H1 (cell line): ENCODE data around the gene MMS19. TPM values are rescaled to one million over a fixed set of nuclear protein-coding genes. Genes with fewer than 3 reads are reported as not detected.

Experiments used
- CTCF ChIA-PET: fragments of 300-600 bp; sonication (Branson Sonifier 250); formaldehyde crosslinking; loops from one replicate; lab custom pipeline; 2021; ENCODE audit not compliant: partially characterized antibody; lab: Charles Lee
- POLR2A ChIA-PET: fragments of 300-600 bp; sonication (Branson Sonifier 250); formaldehyde crosslinking; loops from one replicate; lab custom pipeline; 2021; ENCODE audit warnings: inconsistent platforms; ENCODE audit not compliant: partially characterized antibody; lab: Charles Lee
- DNase-seq, 2 experiments: peaks; one replicate each; pipeline versions ENCODE4 v3.0.0 to v3.0.0-alpha.2; 2010 to 2022; ENCODE audit warnings: low spot score in 2 of 2, low read depth in 1 of 2, mixed read lengths in 1 of 2
- FAIRE-seq: peaks from 2 replicates; lab custom pipeline; 2011; peaks lifted over from hg19 to GRCh38; lab: Jason Lieb, UNC
- H2AFZ ChIP-seq: 2 replicates; pipeline ENCODE4 v1.8.1; 2012; ENCODE audit warnings: low read length, inconsistent platforms
- H2AK5ac ChIP-seq: 2 replicates; pipeline ENCODE4 v1.6.1; 2013; ENCODE audit warnings: low read depth, low read length
- H2BK120ac ChIP-seq: replicated peaks from 2 replicates; pipeline ENCODE3; 2013; ENCODE audit warnings: low read depth, low read length, inconsistent platforms
- H2BK12ac ChIP-seq: 2 replicates; pipeline ENCODE4 v1.6.1; 2013; ENCODE audit warnings: low read depth, low read length
- H2BK15ac ChIP-seq: 2 replicates; pipeline ENCODE4 v1.6.1; 2013; ENCODE audit warnings: low read length
- H2BK20ac ChIP-seq: 2 replicates; pipeline ENCODE4 v1.6.1; 2013; ENCODE audit warnings: low read length
- H2BK5ac ChIP-seq: 2 replicates; pipeline ENCODE4 v1.6.1; 2013; ENCODE audit warnings: low read depth, low read length
- H3K14ac ChIP-seq: 2 replicates; pipeline ENCODE4 v1.6.1; 2013; ENCODE audit warnings: inconsistent platforms; ENCODE audit not compliant: insufficient read length
- H3K18ac ChIP-seq: 2 replicates; pipeline ENCODE4 v1.6.1; 2013; ENCODE audit warnings: low read length; ENCODE audit errors: extremely low read depth
- H3K23ac ChIP-seq: 2 replicates; pipeline ENCODE4 v1.6.1; 2013; ENCODE audit warnings: inconsistent platforms; ENCODE audit not compliant: insufficient read length
- H3K23me2 ChIP-seq: 2 replicates; pipeline ENCODE4 v1.6.1; 2013; ENCODE audit warnings: low read depth, low read length
- H3K27ac ChIP-seq: 2 replicates; pipeline ENCODE4 v1.6.1; 2011; ENCODE audit warnings: low read depth, low read length, inconsistent platforms
- H3K27me3 ChIP-seq, 4 experiments: replicated peaks in 1 of 4; 1 replicate in 1 of 4; 2 replicates in 3 of 4; pipeline versions ENCODE4 v1.6.1 to v1.8.1; 2011 to 2013; ENCODE audit warnings: low read length in 3 of 4, mild to moderate bottlenecking in 3 of 4, inconsistent platforms in 2 of 4, mixed read lengths in 2 of 4, moderate library complexity in 1 of 4; ENCODE audit not compliant: control insufficient read depth in 3 of 4, insufficient read depth in 3 of 4; ENCODE audit errors: extremely low read depth in 1 of 4
- H3K36me3 ChIP-seq, 4 experiments: 2 replicates each; pipeline versions ENCODE4 v1.6.1 to v1.8.1; 2011 to 2013; ENCODE audit warnings: mild to moderate bottlenecking in 4 of 4, low read length in 3 of 4, moderate library complexity in 2 of 4, control low read depth in 1 of 4, inconsistent platforms in 1 of 4; ENCODE audit not compliant: insufficient read depth in 4 of 4, control insufficient read depth in 2 of 4
- H3K4ac ChIP-seq: replicated peaks from 2 replicates; pipeline ENCODE3; 2013; ENCODE audit warnings: low read length, low read depth, mixed read lengths, inconsistent platforms; ENCODE audit not compliant: insufficient read length
- H3K4me1 ChIP-seq, 4 experiments: replicated peaks in 1 of 4; 1 replicate in 1 of 4; 2 replicates in 3 of 4; pipeline versions ENCODE4 v1.6.1 to v1.8.1; 2011 to 2013; ENCODE audit warnings: low read length in 3 of 4, inconsistent platforms in 2 of 4, mixed read lengths in 1 of 4; ENCODE audit not compliant: insufficient read depth in 4 of 4, control insufficient read depth in 3 of 4
- H3K4me2 ChIP-seq, 2 experiments: 2 replicates each; pipeline versions ENCODE4 v1.6.1 to v1.8.1; 2011 to 2013; ENCODE audit warnings: low read depth in 2 of 2, low read length in 2 of 2, control low read depth in 1 of 2, inconsistent platforms in 1 of 2, mild to moderate bottlenecking in 1 of 2; ENCODE audit not compliant: insufficient read depth in 1 of 2
- H3K4me3 ChIP-seq, 4 experiments: fragments of 200-600, 300-600 bp in 1 of 4; sonication (generic), shearing (Covaris generic), sonication (Bioruptor Twin) in 1 of 4; 2 replicates each; pipeline versions ENCODE4 v1.5.1 to v1.8.1; 2011 to 2016; ENCODE audit warnings: low read length in 4 of 4, low read depth in 3 of 4, control low read depth in 2 of 4, inconsistent platforms in 2 of 4, mild to moderate bottlenecking in 2 of 4, mixed read lengths in 1 of 4, moderate library complexity in 1 of 4; ENCODE audit not compliant: insufficient read depth in 2 of 4; ENCODE audit errors: extremely low read depth in 1 of 4
- H3K56ac ChIP-seq: replicated peaks from 2 replicates; pipeline ENCODE3; 2013; ENCODE audit warnings: low read depth, mild to moderate bottlenecking, mixed read lengths, low read length, inconsistent platforms; ENCODE audit not compliant: insufficient read length
- H3K79me1 ChIP-seq: 2 replicates; pipeline ENCODE4 v1.6.1; 2013; ENCODE audit warnings: low read depth, low read length, control low read depth
- H3K79me2 ChIP-seq, 2 experiments: 2 replicates each; pipeline versions ENCODE4 v1.6.1 to v1.8.1; 2012 to 2013; ENCODE audit warnings: low read length in 2 of 2, mild to moderate bottlenecking in 2 of 2, inconsistent platforms in 1 of 2; ENCODE audit not compliant: insufficient read depth in 2 of 2, control insufficient read depth in 1 of 2
- H3K9ac ChIP-seq, 4 experiments: replicated peaks in 1 of 4; 1 replicate in 1 of 4; 2 replicates in 3 of 4; pipeline versions ENCODE4 v1.6.1 to v1.8.1; 2011 to 2013; ENCODE audit warnings: low read depth in 3 of 4, low read length in 3 of 4, control low read depth in 2 of 4, mild to moderate bottlenecking in 2 of 4, moderate library complexity in 2 of 4, inconsistent platforms in 1 of 4; ENCODE audit errors: extremely low read depth in 1 of 4
- H3K9me3 ChIP-seq, 2 experiments: 2 replicates each; pipeline versions ENCODE4 v1.6.1 to v1.8.1; 2012 to 2013; ENCODE audit warnings: mild to moderate bottlenecking in 2 of 2, moderate library complexity in 2 of 2, control low read depth in 1 of 2, inconsistent platforms in 1 of 2, low read depth in 1 of 2, low read length in 1 of 2, mixed read lengths in 1 of 2; ENCODE audit not compliant: insufficient read depth in 2 of 2
- H4K20me1 ChIP-seq, 2 experiments: replicated peaks in 1 of 2; 2 replicates each; pipeline versions ENCODE3 to v1.8.1; 2011 to 2013; ENCODE audit warnings: inconsistent platforms in 2 of 2, low read length in 2 of 2, mild to moderate bottlenecking in 1 of 2; ENCODE audit not compliant: insufficient read depth in 2 of 2, control insufficient read depth in 1 of 2
- H4K5ac ChIP-seq: 2 replicates; pipeline ENCODE4 v1.6.1; 2013; ENCODE audit warnings: low read length, low read depth, mixed read lengths, inconsistent platforms; ENCODE audit not compliant: insufficient read length
- H4K8ac ChIP-seq: 2 replicates; pipeline ENCODE4 v1.8.0; 2013; ENCODE audit warnings: mild to moderate bottlenecking, moderate library complexity, low read length, inconsistent platforms; ENCODE audit not compliant: insufficient read depth; ENCODE audit errors: extremely low read depth
- H4K91ac ChIP-seq: replicated peaks from 2 replicates; pipeline ENCODE3; 2013; ENCODE audit warnings: low read length, mixed read lengths, inconsistent platforms; ENCODE audit not compliant: insufficient read length
- CBX8 ChIP-seq: fragments of 300-800, 300-1000 bp; sonication (generic); IDR thresholded peaks from 2 replicates; pipeline ENCODE4 v1.7.1; 2016; ENCODE audit warnings: low read depth, low read length, borderline replicate concordance
- E2F6 ChIP-seq: IDR thresholded peaks from 2 replicates; pipeline ENCODE4 v1.6.1; 2012; ENCODE audit warnings: inconsistent platforms
- FOSL1 ChIP-seq: IDR thresholded peaks from 2 replicates; pipeline ENCODE4 v1.6.1; 2011; ENCODE audit warnings: mild to moderate bottlenecking, low read depth, low read length, moderate library complexity; ENCODE audit not compliant: insufficient read depth
- RXRA ChIP-seq: IDR thresholded peaks from 2 replicates; pipeline ENCODE4 v1.6.1; 2011; ENCODE audit warnings: low read depth, mild to moderate bottlenecking, low read length, moderate library complexity; ENCODE audit not compliant: insufficient read depth
- SIRT6 ChIP-seq: IDR thresholded peaks from one replicate; pipeline ENCODE4 v1.7.1; 2012; ENCODE audit warnings: low read length, inconsistent platforms
- TBP ChIP-seq: IDR thresholded peaks from 2 replicates; pipeline ENCODE4 v1.6.1; 2011; ENCODE audit warnings: low read depth, low read length, improper control_type of control experiment
- WGBS, 2 experiments: shearing (Covaris generic) in 1 of 2; methylation state at CpG; one replicate each; pipeline versions ENCODE4 v1.1.6 to v1.1.7; 2013 to 2015; ENCODE audit warnings: low lambda C conversion rate in 2 of 2, mixed read lengths in 2 of 2, inconsistent platforms in 1 of 2, low coverage in 1 of 2, missing lambda C conversion rate in 1 of 2; ENCODE audit not compliant: insufficient replicate concordance in 2 of 2, insufficient coverage in 1 of 2, insufficient read length in 1 of 2; ENCODE audit errors: extremely low coverage in 1 of 2, missing lambda C conversion rate in 1 of 2; 5-methylcytosine and 5-hydroxymethylcytosine counted together
- polyA plus RNA-seq, 7 experiments: library from polyadenylated mRNA; depleted of rRNA in 3 of 7; stranded (reverse) in 5 of 7; unstranded in 2 of 7; fragments of >200 nt in 5 of 7; fragments of 200-250 nt in 2 of 7; gene quantifications; 1 replicate in 5 of 7; 2 replicates in 1 of 7; 4 replicates in 1 of 7; pipeline versions ENCODE4 v1.2.1 to v1.2.3, GENCODE V29; 2011 to 2013; ENCODE audit warnings: missing spikeins in 2 of 7, mixed read lengths in 2 of 7
- total RNA-seq: library from RNA; stranded (reverse); fragmentation: NEBNext Ultra II Directional; extraction: Animal tissue kit (Norgen Biotek cat#: 25700); gene quantifications from 2 replicates; pipeline ENCODE4 v1.2.1, GENCODE V29; 2021

The MMS19 gene
- total and polyA plus RNA-seq, 2 of the 8 experiments (the other 6 are each of a cell fraction or from before 2014, with no cell fraction given), result 130 to 221 TPM

- H2AFZ ChIP-seq, result no peak overlapping the region
- no peak overlapping the region for H3K18ac ChIP-seq
- no peak overlapping the region for H2BK20ac ChIP-seq
- H3K4me2 ChIP-seq, result peak overlapping the region; percentile 78 to 98
- H2BK15ac ChIP-seq, result no peak overlapping the region; the same call in 1 of the 2 replicates
- no peaks in the 10 kb centered on the region for H3K36me3 ChIP-seq
- 83% methylated on average over 2 of the region's 2 CpGs; no CpG with 5 or more reads in 1 of the 2 experiments for WGBS, 2 experiments
- H4K8ac ChIP-seq, result no peak overlapping the region
- no peak overlapping the region for H3K14ac ChIP-seq
- ChIA-PET POLR2A (interaction anchor here (1.2 to 2.5 kb wide), 7 partner anchors 12 to 50 kb away, joined by 3 to 11 read pairs (median 4); no protein-coding TSS in a partner anchor), CTCF (interaction anchor here (0.9 to 2.6 kb wide), 10 partner anchors 12 to 55 kb away, joined by 3 to 24 read pairs (median 4); no protein-coding TSS in a partner anchor)
- H3K56ac ChIP-seq, result no peak overlapping the region
- no peak overlapping the region for H3K4ac ChIP-seq
- H2BK5ac ChIP-seq, result no peak overlapping the region
- no peak overlapping the region for H2BK12ac ChIP-seq
- DNase-seq, result no peak
- peaks cover 6 to 29% of the 10 kb centered on the region in 2 experiments for H4K20me1 ChIP-seq
- peaks cover 3 to 12% (median 5%) of the 10 kb centered on the region in 4 experiments; a peak in 6 of 7 replicates for H3K4me1 ChIP-seq
- H2AK5ac ChIP-seq, result no peak overlapping the region
- H3K79me2 ChIP-seq, result peaks cover 2 to 59% of the 10 kb centered on the region in 2 experiments; a peak in 3 of 4 replicates
- no peak for FAIRE-seq
- H3K79me1 ChIP-seq, result peaks cover 17% of the 10 kb centered on the region
- no peak overlapping the region for H3K27ac ChIP-seq
- no peaks in the 10 kb centered on the region for H3K9me3 ChIP-seq
- no peak overlapping the region for H2BK120ac ChIP-seq
- H3K9ac ChIP-seq, result peak overlapping the region in 1 of 4 experiments; percentile 42; a peak in 1 of 7 replicates
- peaks cover 15% of the 10 kb centered on the region for H3K23me2 ChIP-seq
- no peak overlapping the region for H3K23ac ChIP-seq
- TF ChIP-seq FOSL1, result no peak
- TF ChIP-seq TBP, result no peak
- no peak for TF ChIP-seq E2F6
- no peak for TF ChIP-seq RXRA
- TF ChIP-seq CBX8, result no peak
- no peak for TF ChIP-seq SIRT6
- H3K4me3 ChIP-seq, result peak overlapping the region; percentile 83 to 92 (median 89); a peak in 5 of 8 replicates
- H3K27me3 ChIP-seq, result peaks cover 0 to 16% (median 13%) of the 10 kb centered on the region in 4 experiments; a peak in 5 of 7 replicates
- no peak overlapping the region for H4K5ac ChIP-seq
- H4K91ac ChIP-seq, result no peak overlapping the region
Measured at GRCh38 chr10:97500297-97500575, 2.0 kb upstream of the MMS19 start.
